IMR-90 (cell line): ENCODE results near the gene DHRSX. TPM values are rescaled to one million over a fixed set of nuclear protein-coding genes. Genes with fewer than 3 reads are reported as not detected.
"Not testable (repeated sequence)": the region's sequence is repeated elsewhere in the genome, so short reads cannot be mapped to it uniquely, and the experiment has no call there.

ENCODE experiments used
- ATAC-seq: fragments of 200-7000 bp; cut with Tn5 transposase; 2 replicates; pipeline ENCODE4 v1.9.1; 2020; ENCODE audit warnings: low read depth, mild to moderate bottlenecking, moderate library complexity
- BruUV-seq: library from RNA; stranded (reverse); fragments of 400-500 nt; replicated peaks from 2 replicates; lab custom pipeline; 2021; lab: Mats Ljungman, UMichigan
- CTCF ChIA-PET: fragments of 300-600 bp; formaldehyde crosslinking; extraction: SDS; loops from one replicate; lab custom pipeline; 2021; ENCODE audit warnings: antibody characterized with exemption; lab: Yijun Ruan, JAX
- POLR2A ChIA-PET: fragments of 300-600 bp; sonication (Branson Sonifier 250); formaldehyde crosslinking; loops from one replicate; lab custom pipeline; 2022; ENCODE audit warnings: antibody characterized with exemption; ENCODE audit not compliant: unreplicated experiment; lab: Charles Lee
- DNase-seq: peaks from one replicate; pipeline ENCODE4 v3.0.0; 2013
- H2AFZ ChIP-seq: replicated peaks from 2 replicates; pipeline ENCODE3; 2013; ENCODE audit warnings: low read length, mild to moderate bottlenecking; ENCODE audit not compliant: poor library complexity
- H2AK5ac ChIP-seq: 2 replicates; pipeline ENCODE4 v1.6.1; 2013; ENCODE audit warnings: low read depth, low read length, inconsistent platforms
- H2AK9ac ChIP-seq: replicated peaks from 2 replicates; pipeline ENCODE3; 2013; ENCODE audit warnings: mild to moderate bottlenecking, low read depth, low read length, moderate library complexity; ENCODE audit not compliant: poor library complexity
- H2BK120ac ChIP-seq: 2 replicates; pipeline ENCODE4 v1.6.1; 2013; ENCODE audit warnings: low read depth, low read length, inconsistent platforms
- H2BK15ac ChIP-seq: 3 replicates; pipeline ENCODE4 v1.6.1; 2013; ENCODE audit warnings: low read depth, low read length, inconsistent platforms
- H2BK20ac ChIP-seq: 2 replicates; pipeline ENCODE4 v1.6.1; 2013; ENCODE audit warnings: low read depth, mild to moderate bottlenecking, inconsistent platforms, low read length, moderate library complexity
- H2BK5ac ChIP-seq: 2 replicates; pipeline ENCODE4 v1.6.1; 2013; ENCODE audit warnings: mild to moderate bottlenecking, low read depth, low read length, inconsistent platforms; ENCODE audit not compliant: poor library complexity, severe bottlenecking
- H3K14ac ChIP-seq: replicated peaks from 2 replicates; pipeline ENCODE4 v1.6.1; 2013; ENCODE audit warnings: low read depth, low read length, inconsistent platforms
- H3K18ac ChIP-seq: 2 replicates; pipeline ENCODE4 v1.6.1; 2013; ENCODE audit warnings: low read depth, low read length, control low read depth
- H3K23ac ChIP-seq: 2 replicates; pipeline ENCODE4 v1.6.1; 2013; ENCODE audit warnings: low read depth, low read length, inconsistent platforms
- H3K27ac ChIP-seq: 2 replicates; pipeline ENCODE4 v1.5.1; 2013; ENCODE audit warnings: mild to moderate bottlenecking, control low read depth, low read length; ENCODE audit not compliant: insufficient read depth
- H3K27me3 ChIP-seq: 2 replicates; pipeline ENCODE4 v1.6.1; 2013; ENCODE audit warnings: low read length; ENCODE audit not compliant: control insufficient read depth, insufficient read depth
- H3K36me3 ChIP-seq: 2 replicates; pipeline ENCODE4 v1.6.1; 2013; ENCODE audit warnings: low read length, mixed read lengths; ENCODE audit not compliant: control insufficient read depth, insufficient read depth
- H3K4ac ChIP-seq: 2 replicates; pipeline ENCODE4 v1.6.1; 2013; ENCODE audit warnings: low read depth, low read length, inconsistent platforms
- H3K4me1 ChIP-seq: 2 replicates; pipeline ENCODE4 v1.6.1; 2013; ENCODE audit warnings: low read length, mixed read lengths; ENCODE audit not compliant: control insufficient read depth, insufficient read depth
- H3K4me2 ChIP-seq: 2 replicates; pipeline ENCODE4 v1.6.1; 2013; ENCODE audit warnings: low read depth, mild to moderate bottlenecking, control low read depth, low read length, moderate library complexity
- H3K4me3 ChIP-seq: 2 replicates; pipeline ENCODE4 v1.5.1; 2013; ENCODE audit warnings: low read depth, mild to moderate bottlenecking, control low read depth, low read length, moderate library complexity; ENCODE audit not compliant: insufficient read depth
- H3K56ac ChIP-seq: 2 replicates; pipeline ENCODE4 v1.6.1; 2013; ENCODE audit warnings: low read length, inconsistent platforms; ENCODE audit not compliant: insufficient read depth; ENCODE audit errors: extremely low read depth
- H3K79me1 ChIP-seq, 2 experiments: 2 replicates each; pipeline ENCODE4 v1.6.1; 2013; ENCODE audit warnings: low read length in 2 of 2, inconsistent platforms in 1 of 2, low read depth in 1 of 2
- H3K9ac ChIP-seq: 2 replicates; pipeline ENCODE4 v1.6.1; 2013; ENCODE audit warnings: low read depth, low read length, control low read depth
- H3K9me1 ChIP-seq: 2 replicates; pipeline ENCODE4 v1.6.1; 2013; ENCODE audit warnings: low read length, inconsistent platforms; ENCODE audit not compliant: insufficient read depth
- H3K9me3 ChIP-seq: 2 replicates; pipeline ENCODE4 v1.6.1; 2013; ENCODE audit warnings: low read length; ENCODE audit not compliant: control insufficient read depth, insufficient read depth
- H4K20me1 ChIP-seq: 2 replicates; pipeline ENCODE4 v1.6.1; 2013; ENCODE audit warnings: low read length, inconsistent platforms; ENCODE audit not compliant: insufficient read depth
- H4K5ac ChIP-seq: 2 replicates; pipeline ENCODE4 v1.6.1; 2013; ENCODE audit warnings: mild to moderate bottlenecking, low read depth, low read length, control low read depth
- H4K8ac ChIP-seq, 2 experiments: 2 replicates each; pipeline ENCODE4 v1.6.1; 2013; ENCODE audit warnings: low read depth in 2 of 2, low read length in 2 of 2, control low read depth in 1 of 2, inconsistent platforms in 1 of 2
- H4K91ac ChIP-seq: 2 replicates; pipeline ENCODE4 v1.6.1; 2013; ENCODE audit warnings: low read depth, low read length, inconsistent platforms; ENCODE audit not compliant: insufficient read depth
- WGBS, 2 experiments: methylation state at CpG; one replicate each; pipeline versions ENCODE4 v1.1.5 to v1.1.7; 2013; ENCODE audit warnings: missing lambda C conversion rate in 2 of 2; ENCODE audit not compliant: insufficient read length in 1 of 2; ENCODE audit errors: extremely low coverage in 2 of 2; 5-methylcytosine and 5-hydroxymethylcytosine counted together
- dilution Hi-C: fragments of 300-500 bp; cut with HindIII; formaldehyde crosslinking; loops from one replicate; pipeline ENCODE4 v1.14.3; 2018; ENCODE audit warnings: low sequenced_read_pairs; ENCODE audit not compliant: unreplicated experiment
- in situ Hi-C: fragments of 300-500 bp; cut with MboI; formaldehyde crosslinking; loops from 3 replicates; pipeline ENCODE4 v1.14.3; 2019; ENCODE audit warnings: low sequenced_read_pairs, inconsistent platforms, mixed read lengths
- intact Hi-C: fragments of 100-400 bp; cut with micrococcal nuclease; formaldehyde crosslinking; loops from 2 replicates; pipeline ENCODE4 v1.10.0; 2022
- polyA plus RNA-seq, 3 experiments: library from polyadenylated mRNA; depleted of rRNA; stranded (reverse); fragments of >200 nt; gene quantifications; 2 replicates each; pipeline ENCODE4 v1.2.3, GENCODE V29; 2012; ENCODE audit warnings: low replicate concordance in 1 of 3
- total RNA-seq: library from RNA; depleted of rRNA; stranded (reverse); fragments of >200 nt; gene quantifications from 2 replicates; pipeline ENCODE4 v1.2.3, GENCODE V29; 2012

The DHRSX gene
- total and polyA plus RNA-seq, 2 of the 4 experiments (the other 2 are of a cell fraction): 26.2 to 38.0 TPM

GRCh38 chrX:2481597-2481996 lies 19.2 kb downstream of the DHRSX start:
- H2BK15ac ChIP-seq, H3K9ac ChIP-seq, H3K23ac ChIP-seq, H3K4me3 ChIP-seq, BruUV-seq, H3K18ac ChIP-seq, H3K27ac ChIP-seq, H3K4ac ChIP-seq, H3K9me3 ChIP-seq, DNase-seq, H2AK9ac ChIP-seq, H2BK5ac ChIP-seq, in situ Hi-C loops, H3K27me3 ChIP-seq, dilution Hi-C loops, H4K8ac ChIP-seq, H2AK5ac ChIP-seq, H2BK20ac ChIP-seq, H3K56ac ChIP-seq, H3K36me3 ChIP-seq, H4K91ac ChIP-seq, H2BK120ac ChIP-seq, CTCF ChIA-PET, H4K5ac ChIP-seq, H3K4me2 ChIP-seq, H2AFZ ChIP-seq, ATAC-seq, intact Hi-C loops, POLR2A ChIA-PET, H3K14ac ChIP-seq: not testable (repeated sequence)
- no CpG with 5 or more reads among the region's 12 CpGs for WGBS, 2 experiments
- Histone ChIP-seq H3K9me1 (peaks cover 15% of the 10 kb centered on the region), H3K4me1 (peaks cover 14% of the 10 kb centered on the region), H3K79me1 (peaks cover 29 to 56% of the 10 kb centered on the region in 2 experiments), H4K20me1 (peaks cover 32% of the 10 kb centered on the region)

- dilution Hi-C loops, H3K9ac ChIP-seq, H2BK120ac ChIP-seq, CTCF ChIA-PET, H3K56ac ChIP-seq, ATAC-seq, H2BK5ac ChIP-seq, H2BK15ac ChIP-seq, H2AK5ac ChIP-seq, H2AK9ac ChIP-seq, H3K9me3 ChIP-seq, H4K8ac ChIP-seq, in situ Hi-C loops, BruUV-seq, H3K23ac ChIP-seq, POLR2A ChIA-PET, H4K5ac ChIP-seq, H3K36me3 ChIP-seq, H3K4me3 ChIP-seq, H2BK20ac ChIP-seq, H3K27me3 ChIP-seq, H3K18ac ChIP-seq, H3K4ac ChIP-seq, H3K14ac ChIP-seq, H3K27ac ChIP-seq, H3K4me2 ChIP-seq, intact Hi-C loops, H2AFZ ChIP-seq, DNase-seq, H4K91ac ChIP-seq: not testable (repeated sequence)
- Histone ChIP-seq H3K9me1 (peaks cover 19% of the 10 kb centered on the region), H3K4me1 (peaks cover 11% of the 10 kb centered on the region), H3K79me1 (peaks cover 36 to 56% of the 10 kb centered on the region in 2 experiments), H4K20me1 (peaks cover 43% of the 10 kb centered on the region)
- WGBS, 2 experiments: 100% methylated on average over 2 of the region's 5 CpGs; no CpG with 5 or more reads in 1 of the 2 experiments
Measured at GRCh38 chrX:2479982-2480381, 20.8 kb downstream of the DHRSX start.
